Neural progenitor cell (in vitro differentiated cells): Measurements from ENCODE around the gene C2orf72. TPM values are rescaled to one million over a fixed set of nuclear protein-coding genes. Genes with fewer than 3 reads are reported as not detected.

Source experiments
- DNase-seq: peaks from one replicate; pipeline ENCODE4 v3.0.0-alpha.2; 2016; ENCODE audit warnings: low spot score
- H2AFZ ChIP-seq: fragments of 200-600 bp; sonication (generic); replicated peaks from 2 replicates; pipeline ENCODE4 v1.6.1; 2016; ENCODE audit warnings: antibody characterized with exemption
- H3F3A ChIP-seq: fragments of 200-600 bp; sonication (generic); 2 replicates; pipeline ENCODE4 v1.6.1; 2016; ENCODE audit warnings: antibody characterized with exemption, low read depth
- H3K27ac ChIP-seq: fragments of 200-600 bp; sonication (generic); 2 replicates; pipeline ENCODE4 v1.5.1; 2016; ENCODE audit warnings: mild to moderate bottlenecking
- H3K27me3 ChIP-seq: fragments of 200-600 bp; sonication (generic); 2 replicates; pipeline ENCODE4 v1.6.1; 2016; ENCODE audit warnings: mild to moderate bottlenecking, moderate library complexity
- H3K36me3 ChIP-seq: fragments of 200-600 bp; sonication (generic); 2 replicates; pipeline ENCODE4 v1.5.1; 2016
- H3K4me1 ChIP-seq: fragments of 200-600 bp; sonication (generic); 2 replicates; pipeline ENCODE4 v1.6.1; 2016; ENCODE audit warnings: mixed run types
- H3K4me2 ChIP-seq: fragments of 200-600 bp; sonication (generic); 2 replicates; pipeline ENCODE4 v1.6.1; 2016
- H3K4me3 ChIP-seq: fragments of 200-600 bp; sonication (generic); 2 replicates; pipeline ENCODE4 v1.5.1; 2016
- H3K79me2 ChIP-seq: fragments of 200-600 bp; sonication (generic); 2 replicates; pipeline ENCODE4 v1.6.1; 2016; ENCODE audit warnings: low read depth
- H3K9ac ChIP-seq: fragments of 200-600 bp; sonication (generic); 2 replicates; pipeline ENCODE4 v1.6.1; 2016
- H3K9me3 ChIP-seq: fragments of 200-600 bp; sonication (generic); 2 replicates; pipeline ENCODE4 v1.5.1; 2016; ENCODE audit warnings: low read depth
- H4K20me1 ChIP-seq: fragments of 200-600 bp; sonication (generic); 2 replicates; pipeline ENCODE4 v1.6.1; 2016; ENCODE audit warnings: low read depth
- H3K27ac Mint-ChIP-seq: 3 replicates; pipeline ENCODE4 v1.8.0; 2021; ENCODE audit warnings: mixed read lengths
- H3K27me3 Mint-ChIP-seq: 2 replicates; pipeline ENCODE4 v1.8.0; 2022; ENCODE audit warnings: low read depth, mild to moderate bottlenecking, inconsistent platforms, moderate library complexity, mixed read lengths; ENCODE audit not compliant: insufficient read depth
- H3K36me3 Mint-ChIP-seq: 3 replicates; pipeline ENCODE4 v1.8.0; 2021; ENCODE audit warnings: mixed read lengths
- H3K4me1 Mint-ChIP-seq: 3 replicates; pipeline ENCODE4 v1.8.0; 2021; ENCODE audit warnings: mixed read lengths
- H3K4me3 Mint-ChIP-seq: 3 replicates; pipeline ENCODE4 v1.8.0; 2021; ENCODE audit warnings: mild to moderate bottlenecking, moderate library complexity, mixed read lengths
- H3K9me3 Mint-ChIP-seq: 3 replicates; pipeline ENCODE4 v1.8.0; 2020; ENCODE audit warnings: mixed read lengths
- CTCF ChIP-seq: fragments of 200-600 bp; sonication (generic); IDR thresholded peaks from 2 replicates; pipeline ENCODE4 v1.5.1; 2017; ENCODE audit warnings: antibody characterized with exemption, mild to moderate bottlenecking
- EZH2 ChIP-seq: fragments of 200-600 bp; sonication (generic); IDR thresholded peaks from 2 replicates; pipeline ENCODE4 v1.6.1; 2017; ENCODE audit warnings: antibody characterized with exemption, mild to moderate bottlenecking, moderate library complexity
- EZH2phosphoT487 ChIP-seq: fragments of 200-600 bp; sonication (generic); IDR thresholded peaks from 2 replicates; pipeline ENCODE4 v1.6.1; 2017; ENCODE audit warnings: antibody characterized with exemption
- total RNA-seq: library from RNA; depleted of rRNA; stranded (reverse); fragments of >200 nt; gene quantifications from 2 replicates; pipeline ENCODE4 v1.2.3, GENCODE V29; 2015; ENCODE audit warnings: low replicate concordance

Gene C2orf72
- total RNA-seq, 1 donor from 2014 or later: 2.4 TPM

DNA sequence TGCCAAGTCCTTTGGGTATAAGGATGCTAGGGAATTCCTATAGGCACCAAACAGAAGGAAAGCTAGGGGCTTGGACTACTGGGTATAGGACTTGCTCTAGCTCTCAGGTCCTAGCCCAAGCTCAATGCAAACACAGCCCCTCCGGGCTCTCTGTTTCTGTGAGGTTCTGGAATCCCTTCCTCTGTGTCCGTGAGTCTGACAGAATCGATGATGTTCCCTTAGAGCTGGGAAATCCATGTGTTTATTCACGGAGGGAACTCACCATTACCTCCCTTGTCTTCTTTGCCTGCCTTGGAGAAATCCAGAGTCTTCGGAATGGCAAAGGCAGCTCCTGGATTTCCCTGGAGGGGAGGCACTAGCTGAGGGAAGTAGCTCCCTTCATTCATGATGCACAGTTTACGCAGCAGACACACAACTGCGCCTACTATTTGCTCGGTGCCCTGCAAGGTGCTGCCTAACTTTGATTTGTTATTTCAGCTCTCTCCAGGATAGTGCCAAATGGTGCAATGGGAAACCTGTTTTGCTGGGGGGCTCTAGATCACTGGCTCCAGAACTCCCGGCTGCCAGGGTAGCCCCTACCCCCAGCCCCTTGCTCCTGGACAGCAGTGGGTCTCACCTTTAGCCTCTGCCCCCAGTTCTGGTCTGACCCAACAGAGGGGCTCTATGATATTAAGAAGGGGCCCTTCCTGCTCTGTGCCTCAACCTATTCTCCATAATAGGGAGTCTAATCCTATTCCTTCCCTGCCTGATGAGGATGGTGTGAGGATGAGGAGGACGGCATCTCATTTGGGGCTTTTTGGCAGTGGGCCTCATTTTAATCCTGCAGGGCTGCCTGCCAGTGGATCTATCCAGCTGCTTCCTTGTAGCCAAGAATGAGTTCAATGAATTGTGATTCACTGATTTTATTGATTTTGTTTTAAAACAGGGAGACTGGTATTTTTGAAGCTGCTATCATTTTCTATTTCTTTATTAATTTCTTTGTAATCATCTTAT lies 10.9 kb downstream of the C2orf72 start:
- Histone ChIP-seq H3K36me3 (no peaks in the 10 kb centered on the region), H3K4me1 (no peaks in the 10 kb centered on the region), H3K9me3 (no peaks in the 10 kb centered on the region), H3K9ac (no peak overlapping the region), H3K27me3 (peaks cover 44% of the 10 kb centered on the region), H3K79me2 (no peaks in the 10 kb centered on the region), H3K27ac (no peak overlapping the region), H3F3A (no peaks in the 10 kb centered on the region), H2AFZ (no peak overlapping the region), H3K4me3 (no peak overlapping the region), H3K4me2 (no peak overlapping the region), H4K20me1 (no peaks in the 10 kb centered on the region)
- H3K4me3 Mint-ChIP-seq: no peak overlapping the region
- TF ChIP-seq EZH2: no peak
- no peak for TF ChIP-seq EZH2phosphoT487
- TF ChIP-seq CTCF: no peak
- no peak for DNase-seq
- no peaks in the 10 kb centered on the region for H3K9me3 Mint-ChIP-seq
- no peak overlapping the region for H3K27ac Mint-ChIP-seq
- H3K36me3 Mint-ChIP-seq: no peaks in the 10 kb centered on the region
- H3K4me1 Mint-ChIP-seq: peaks cover 15% of the 10 kb centered on the region
- peaks cover 6% of the 10 kb centered on the region for H3K27me3 Mint-ChIP-seq

GRCh38 chr2:231049286-231050017 lies 12.1 kb downstream of the C2orf72 start:
- H3K36me3 ChIP-seq: no peaks in the 10 kb centered on the region
- TF ChIP-seq EZH2phosphoT487 (no peak), EZH2 (no peak), CTCF (no peak)
- H3K27me3 ChIP-seq: peaks cover 57% of the 10 kb centered on the region
- no peak overlapping the region for H3K4me3 ChIP-seq
- H3K4me1 ChIP-seq: no peaks in the 10 kb centered on the region
- Mint-ChIP-seq H3K4me1 (peaks cover 18% of the 10 kb centered on the region), H3K36me3 (no peaks in the 10 kb centered on the region), H3K9me3 (no peaks in the 10 kb centered on the region), H3K4me3 (no peak overlapping the region), H3K27ac (no peak overlapping the region), H3K27me3 (peaks cover 15% of the 10 kb centered on the region)
- no peak for DNase-seq
- no peaks in the 10 kb centered on the region for H3F3A ChIP-seq
- H3K9me3 ChIP-seq: no peaks in the 10 kb centered on the region
- no peak overlapping the region for H3K9ac ChIP-seq
- H3K79me2 ChIP-seq: no peaks in the 10 kb centered on the region
- no peak overlapping the region for H3K4me2 ChIP-seq
- H4K20me1 ChIP-seq: no peaks in the 10 kb centered on the region
- no peak overlapping the region for H2AFZ ChIP-seq
- H3K27ac ChIP-seq: no peak overlapping the region

- peaks cover 15% of the 10 kb centered on the region for H3K27me3 Mint-ChIP-seq
- H3K27ac Mint-ChIP-seq: no peak overlapping the region
- H3K27me3 ChIP-seq: peaks cover 61% of the 10 kb centered on the region
- DNase-seq: no peak
- no peaks in the 10 kb centered on the region for H3K4me1 ChIP-seq
- no peak overlapping the region for H3K4me3 Mint-ChIP-seq
- no peaks in the 10 kb centered on the region for H3K36me3 Mint-ChIP-seq
- H3K4me3 ChIP-seq: no peak overlapping the region
- no peaks in the 10 kb centered on the region for H3K36me3 ChIP-seq
- H3K9ac ChIP-seq: no peak overlapping the region
- no peak overlapping the region for H3K27ac ChIP-seq
- H2AFZ ChIP-seq: no peak overlapping the region
- no peak overlapping the region for H3K4me2 ChIP-seq
- no peak for TF ChIP-seq EZH2phosphoT487
- no peak for TF ChIP-seq CTCF
- no peak for TF ChIP-seq EZH2
- no peaks in the 10 kb centered on the region for H3F3A ChIP-seq
- H4K20me1 ChIP-seq: no peaks in the 10 kb centered on the region
- no peaks in the 10 kb centered on the region for H3K9me3 ChIP-seq
- H3K79me2 ChIP-seq: no peaks in the 10 kb centered on the region
- H3K9me3 Mint-ChIP-seq: no peaks in the 10 kb centered on the region
- H3K4me1 Mint-ChIP-seq: peaks cover 18% of the 10 kb centered on the region
These were observed 12.9 kb downstream of the C2orf72 start for GRCh38 chr2:231050018-231050901.
